HFFc6 (cell line): Measurements from ENCODE around the gene MCAM. TPM values are rescaled to one million over a fixed set of nuclear protein-coding genes. Genes with fewer than 3 reads are reported as not detected.

Experiments used
- DNase-seq: peaks from one replicate; pipeline ENCODE4 v3.0.0-alpha.2; 2018
- H3K27ac Mint-ChIP-seq: 2 replicates; pipeline ENCODE4 v1.8.0; 2020; ENCODE audit warnings: mild to moderate bottlenecking, mixed read lengths
- H3K27me3 Mint-ChIP-seq: 2 replicates; pipeline ENCODE4 v1.8.0; 2021; ENCODE audit warnings: mild to moderate bottlenecking, moderate library complexity, mixed read lengths; ENCODE audit not compliant: insufficient read depth
- H3K36me3 Mint-ChIP-seq: 2 replicates; pipeline ENCODE4 v1.8.0; 2021; ENCODE audit warnings: low read depth, mixed read lengths
- H3K4me1 Mint-ChIP-seq: 2 replicates; pipeline ENCODE4 v1.8.0; 2020; ENCODE audit warnings: low read depth, mixed read lengths
- H3K4me3 Mint-ChIP-seq: 2 replicates; pipeline ENCODE4 v1.8.0; 2020; ENCODE audit warnings: mild to moderate bottlenecking, moderate library complexity, mixed read lengths
- H3K9me3 Mint-ChIP-seq: 2 replicates; pipeline ENCODE4 v1.8.0; 2020; ENCODE audit warnings: mild to moderate bottlenecking, mixed read lengths
- total RNA-seq, 6 experiments: library from RNA; stranded (reverse); fragmentation: NEBNext Ultra II Directional; extraction: Animal tissue kit (Norgen Biotek cat#: 25700); gene quantifications; 2 replicates in 1 of 6; 3 replicates in 5 of 6; pipeline ENCODE4 v1.2.3, GENCODE V29; 2021
- TF ChIP-seq, protein P1 (sequence below): fragments of 200-600 bp; sonication (generic); IDR thresholded peaks from 2 replicates; pipeline ENCODE4 v1.5.0; 2021; ENCODE audit warnings: antibody characterized with exemption, mild to moderate bottlenecking

MCAM gene
- total RNA-seq, 6 experiments from 2014 or later = 1.8 to 7.7 (median 6.9) TPM

GRCh38 chr11:119300198-119300964, 16.5 kb downstream of the MCAM start:
- H3K4me3 Mint-ChIP-seq = no peak overlapping the region
- no peaks in the 10 kb centered on the region for H3K9me3 Mint-ChIP-seq
- peaks cover 5% of the 10 kb centered on the region; the same call in 1 of the 2 replicates for H3K4me1 Mint-ChIP-seq
- no peak for DNase-seq
- H3K27me3 Mint-ChIP-seq = no peaks in the 10 kb centered on the region
- TF ChIP-seq, protein P1, sequence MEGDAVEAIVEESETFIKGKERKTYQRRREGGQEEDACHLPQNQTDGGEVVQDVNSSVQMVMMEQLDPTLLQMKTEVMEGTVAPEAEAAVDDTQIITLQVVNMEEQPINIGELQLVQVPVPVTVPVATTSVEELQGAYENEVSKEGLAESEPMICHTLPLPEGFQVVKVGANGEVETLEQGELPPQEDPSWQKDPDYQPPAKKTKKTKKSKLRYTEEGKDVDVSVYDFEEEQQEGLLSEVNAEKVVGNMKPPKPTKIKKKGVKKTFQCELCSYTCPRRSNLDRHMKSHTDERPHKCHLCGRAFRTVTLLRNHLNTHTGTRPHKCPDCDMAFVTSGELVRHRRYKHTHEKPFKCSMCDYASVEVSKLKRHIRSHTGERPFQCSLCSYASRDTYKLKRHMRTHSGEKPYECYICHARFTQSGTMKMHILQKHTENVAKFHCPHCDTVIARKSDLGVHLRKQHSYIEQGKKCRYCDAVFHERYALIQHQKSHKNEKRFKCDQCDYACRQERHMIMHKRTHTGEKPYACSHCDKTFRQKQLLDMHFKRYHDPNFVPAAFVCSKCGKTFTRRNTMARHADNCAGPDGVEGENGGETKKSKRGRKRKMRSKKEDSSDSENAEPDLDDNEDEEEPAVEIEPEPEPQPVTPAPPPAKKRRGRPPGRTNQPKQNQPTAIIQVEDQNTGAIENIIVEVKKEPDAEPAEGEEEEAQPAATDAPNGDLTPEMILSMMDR = no peak
- peaks cover 48% of the 10 kb centered on the region for H3K36me3 Mint-ChIP-seq
- no peak overlapping the region for H3K27ac Mint-ChIP-seq

GRCh38 chr11:119299416-119299815, 17.5 kb downstream of the MCAM start:
- Mint-ChIP-seq H3K27me3 (no peaks in the 10 kb centered on the region), H3K36me3 (peaks cover 48% of the 10 kb centered on the region), H3K4me1 (peaks cover 5% of the 10 kb centered on the region; the same call in 1 of the 2 replicates), H3K4me3 (no peak overlapping the region), H3K9me3 (no peaks in the 10 kb centered on the region), H3K27ac (no peak overlapping the region)
- TF ChIP-seq, protein P1 = no peak
- no peak for DNase-seq

- no peak overlapping the region; the same call in 1 of the 2 replicates for H3K27ac Mint-ChIP-seq
- H3K27me3 Mint-ChIP-seq = no peaks in the 10 kb centered on the region
- no peaks in the 10 kb centered on the region for H3K9me3 Mint-ChIP-seq
- TF ChIP-seq, protein P1 = no peak
- no peak for DNase-seq
- H3K36me3 Mint-ChIP-seq = peaks cover 46% of the 10 kb centered on the region
- H3K4me1 Mint-ChIP-seq = peaks cover 5% of the 10 kb centered on the region; the same call in 1 of the 2 replicates
- H3K4me3 Mint-ChIP-seq = no peak overlapping the region
These were observed 18.2 kb downstream of the MCAM start for GRCh38 chr11:119298726-119299125.

- no peaks in the 10 kb centered on the region for H3K27me3 Mint-ChIP-seq
- TF ChIP-seq, protein P1 = no peak
- H3K27ac Mint-ChIP-seq = no peak overlapping the region
- H3K4me1 Mint-ChIP-seq = peaks cover 5% of the 10 kb centered on the region; the same call in 1 of the 2 replicates
- no peak for DNase-seq
- no peaks in the 10 kb centered on the region for H3K9me3 Mint-ChIP-seq
- H3K4me3 Mint-ChIP-seq = no peak overlapping the region
- H3K36me3 Mint-ChIP-seq = peaks cover 38% of the 10 kb centered on the region
These were observed 19.0 kb downstream of the MCAM start for GRCh38 chr11:119297938-119298337.

- TF ChIP-seq, protein P1 = peak; percentile 30; the same call in 1 of the 2 replicates
- Mint-ChIP-seq H3K36me3 (peaks cover 37% of the 10 kb centered on the region), H3K27ac (no peak overlapping the region), H3K27me3 (no peaks in the 10 kb centered on the region), H3K4me3 (no peak overlapping the region), H3K9me3 (peaks cover 5% of the 10 kb centered on the region; the same call in 1 of the 2 replicates), H3K4me1 (peaks cover 5% of the 10 kb centered on the region; the same call in 1 of the 2 replicates)
- DNase-seq = no peak
These were observed 21.8 kb downstream of the MCAM start for GRCh38 chr11:119295178-119295577.
